ENCODE data around the gene MRC2. TPM values are rescaled to one million over a fixed set of nuclear protein-coding genes. Genes with fewer than 3 reads are reported as not detected.

Gene MRC2
- total RNA-seq, 2 donors from 2014 or later: 184 to 242 TPM

- Histone ChIP-seq H3K9me3 (peaks cover 9% of the 10 kb centered on the region), H3K27ac (no peak overlapping the region), H3K27me3 (replicated peaks; ENCODE audit: insufficient read depth) (no peaks in the 10 kb centered on the region), H3K36me3 (peaks cover 11% of the 10 kb centered on the region), H3K4me3 (no peak overlapping the region), H3K4me1 (ENCODE audit: control insufficient read depth in 1 of 2, low read depth in 2 of 2) (peaks cover 0 to 5% of the 10 kb centered on the region in 2 donors)
- DNase-seq (ENCODE audit: low spot score): no peak
- no peak for ATAC-seq (ENCODE audit: insufficient number of reproducible peaks, low FRiP score, low read depth)
- no peak for TF ChIP-seq CTCF (IDR thresholded peaks at IDR 0.05)
These were observed 33.2 kb downstream of the MRC2 start for GRCh38 chr17:62660629-62661118.

- peaks cover 9% of the 10 kb centered on the region for H3K9me3 ChIP-seq
These were observed 33.9 kb downstream of the MRC2 start for GRCh38 chr17:62661337-62661736.

GRCh38 chr17:62662855-62663254, 35.4 kb downstream of the MRC2 start:
- ATAC-seq (ENCODE audit: insufficient number of reproducible peaks, low FRiP score, low read depth): no peak
- no peaks in the 10 kb centered on the region for H3K27me3 ChIP-seq (replicated peaks; ENCODE audit: insufficient read depth)
- H3K4me3 ChIP-seq: no peak overlapping the region
- DNase-seq (ENCODE audit: low spot score): no peak
- TF ChIP-seq CTCF (IDR thresholded peaks at IDR 0.05): no peak
- no peak overlapping the region for H3K27ac ChIP-seq
- H3K36me3 ChIP-seq: peaks cover 21% of the 10 kb centered on the region
- peaks cover 0 to 5% of the 10 kb centered on the region in 2 donors for H3K4me1 ChIP-seq (ENCODE audit: control insufficient read depth in 1 of 2, low read depth in 2 of 2)
- peaks cover 9% of the 10 kb centered on the region for H3K9me3 ChIP-seq

More at GRCh38 chr17:62661337-62661736, 33.9 kb downstream of the MRC2 start:
- no peak for TF ChIP-seq CTCF (IDR thresholded peaks at IDR 0.05)
- Histone ChIP-seq H3K4me3 (no peak overlapping the region), H3K27ac (no peak overlapping the region), H3K4me1 (ENCODE audit: control insufficient read depth in 1 of 2, low read depth in 2 of 2) (peaks cover 0 to 5% of the 10 kb centered on the region in 2 donors), H3K27me3 (replicated peaks; ENCODE audit: insufficient read depth) (no peaks in the 10 kb centered on the region), H3K36me3 (peaks cover 11% of the 10 kb centered on the region)
- ATAC-seq (ENCODE audit: insufficient number of reproducible peaks, low FRiP score, low read depth) (no peak), DNase-seq (ENCODE audit: low spot score) (no peak)

- Histone ChIP-seq H3K4me1 (ENCODE audit: control insufficient read depth in 1 of 2, low read depth in 2 of 2) (peaks cover 0 to 5% of the 10 kb centered on the region in 2 donors), H3K27me3 (replicated peaks; ENCODE audit: insufficient read depth) (no peaks in the 10 kb centered on the region), H3K4me3 (no peak overlapping the region), H3K36me3 (peaks cover 21% of the 10 kb centered on the region), H3K27ac (no peak overlapping the region), H3K9me3 (peaks cover 9% of the 10 kb centered on the region)
- TF ChIP-seq CTCF (IDR thresholded peaks at IDR 0.05): no peak
- DNase-seq (ENCODE audit: low spot score): no peak
- no peak for ATAC-seq (ENCODE audit: insufficient number of reproducible peaks, low FRiP score, low read depth)
These were observed 35.8 kb downstream of the MRC2 start for GRCh38 chr17:62663304-62663703.

GRCh38 chr17:62664336-62665120, 37.1 kb downstream of the MRC2 start:
- no peak for TF ChIP-seq CTCF (IDR thresholded peaks at IDR 0.05)
- Histone ChIP-seq H3K27ac (no peak overlapping the region), H3K4me1 (ENCODE audit: control insufficient read depth in 1 of 2, low read depth in 2 of 2) (peaks cover 0 to 5% of the 10 kb centered on the region in 2 donors), H3K36me3 (peaks cover 21% of the 10 kb centered on the region), H3K9me3 (peaks cover 9% of the 10 kb centered on the region), H3K4me3 (no peak overlapping the region), H3K27me3 (replicated peaks; ENCODE audit: insufficient read depth) (no peaks in the 10 kb centered on the region)
- ATAC-seq (ENCODE audit: insufficient number of reproducible peaks, low FRiP score, low read depth) (no peak), DNase-seq (ENCODE audit: low spot score) (no peak)

Data from thoracic aorta (tissue), 2 donors.